HEK293 (cell line): ENCODE results near the gene C2orf78.

Source experiments
- CTCF ChIA-PET: fragments of 350-600 bp; formaldehyde crosslinking; extraction: SDS; loops from one replicate; lab custom pipeline; 2021; ENCODE audit warnings: antibody characterized with exemption; lab: Yijun Ruan, JAX
- POLR2A ChIA-PET: fragments of 300-600 bp; formaldehyde crosslinking; extraction: SDS; loops from one replicate; lab custom pipeline; 2020; ENCODE audit warnings: antibody characterized with exemption, inconsistent platforms; lab: Yijun Ruan, JAX
- H3K27ac ChIP-seq: fragments of 200-500 bp; sonication (Bioruptor generic); 2 replicates; pipeline ENCODE4 v1.5.1; 2014; ENCODE audit warnings: low read depth, low read length, control low read depth, inconsistent platforms; ENCODE audit errors: extremely low read depth
- H3K36me3 ChIP-seq, 2 experiments: fragments of 200-500 bp in 1 of 2; sonication (Bioruptor generic) in 1 of 2; 1 replicate in 1 of 2; 2 replicates in 1 of 2; pipeline ENCODE4 v1.5.1; 2014 to 2017; ENCODE audit warnings: inconsistent platforms in 2 of 2, low read length in 2 of 2; ENCODE audit not compliant: control insufficient read depth in 2 of 2, insufficient read depth in 1 of 2
- H3K4me1 ChIP-seq: fragments of 200-500 bp; sonication (Bioruptor generic); 2 replicates; pipeline ENCODE4 v1.5.1; 2014; ENCODE audit warnings: mild to moderate bottlenecking, low read length, inconsistent platforms; ENCODE audit not compliant: control insufficient read depth, insufficient read depth
- H3K4me3 ChIP-seq: 2 replicates; pipeline ENCODE4 v1.5.1; 2011; ENCODE audit warnings: low read depth, mild to moderate bottlenecking, control low read depth, low read length, moderate library complexity
- H3K9me3 ChIP-seq: fragments of 200-500 bp; sonication (Bioruptor generic); 2 replicates; pipeline ENCODE4 v1.5.1; 2014; ENCODE audit warnings: low read depth, low read length, inconsistent platforms; ENCODE audit not compliant: control insufficient read depth, insufficient read depth
- BCL11A ChIP-seq: fragments of 450-650 bp; formaldehyde crosslinking; IDR thresholded peaks from 2 replicates; pipeline ENCODE4 v1.5.1; 2016; ENCODE audit warnings: low read depth, missing biosample characterization, missing genetic modification characterization
- KLF16 ChIP-seq: fragments of 450-650 bp; formaldehyde crosslinking; IDR thresholded peaks from 2 replicates; pipeline ENCODE4 v1.5.1; 2017; ENCODE audit warnings: missing biosample characterization, missing genetic modification characterization
- KLF8 ChIP-seq: fragments of 450-650 bp; formaldehyde crosslinking; IDR thresholded peaks from 2 replicates; pipeline ENCODE4 v1.5.1; 2016; ENCODE audit warnings: missing biosample characterization, missing genetic modification characterization
- SALL2 ChIP-seq: fragments of 450-650 bp; formaldehyde crosslinking; IDR thresholded peaks from 2 replicates; pipeline ENCODE4 v1.5.0; 2017; ENCODE audit warnings: missing biosample characterization, mild to moderate bottlenecking, missing genetic modification characterization, borderline replicate concordance
- ZBTB11 ChIP-seq: fragments of 450-650 bp; formaldehyde crosslinking; conservative IDR thresholded peaks from 2 replicates; pipeline ENCODE4 v1.5.1; 2016; ENCODE audit warnings: low read depth, missing biosample characterization, missing genetic modification characterization
- ZBTB17 ChIP-seq: fragments of 450-650 bp; formaldehyde crosslinking; IDR thresholded peaks from 2 replicates; pipeline ENCODE4 v1.5.1; 2016; ENCODE audit warnings: missing biosample characterization, missing genetic modification characterization
- ZBTB8A ChIP-seq: fragments of 450-650 bp; formaldehyde crosslinking; IDR thresholded peaks from 2 replicates; pipeline ENCODE4 v1.5.1; 2016; ENCODE audit warnings: missing biosample characterization, missing genetic modification characterization
- ZNF10 ChIP-seq: fragments of 450-650 bp; formaldehyde crosslinking; IDR thresholded peaks from 2 replicates; pipeline ENCODE4 v1.5.1; 2017; ENCODE audit warnings: missing biosample characterization, missing genetic modification characterization
- ZNF112 ChIP-seq: fragments of 450-650 bp; formaldehyde crosslinking; IDR thresholded peaks from 2 replicates; pipeline ENCODE4 v1.5.0; 2017; ENCODE audit warnings: missing biosample characterization, missing genetic modification characterization
- ZNF121 ChIP-seq: fragments of 450-650 bp; formaldehyde crosslinking; IDR thresholded peaks from 2 replicates; pipeline ENCODE4 v1.5.1; 2016; ENCODE audit warnings: missing biosample characterization, missing genetic modification characterization
- ZNF132 ChIP-seq: fragments of 450-650 bp; formaldehyde crosslinking; IDR thresholded peaks from 2 replicates; pipeline ENCODE4 v1.5.1; 2017; ENCODE audit warnings: missing biosample characterization, missing genetic modification characterization, borderline replicate concordance
- ZNF155 ChIP-seq: fragments of 450-650 bp; formaldehyde crosslinking; IDR thresholded peaks from 2 replicates; pipeline ENCODE4 v1.5.1; 2016; ENCODE audit warnings: missing biosample characterization, missing genetic modification characterization
- ZNF24 ChIP-seq: fragments of 450-650 bp; formaldehyde crosslinking; IDR thresholded peaks from 2 replicates; pipeline ENCODE4 v1.5.1; 2016; ENCODE audit warnings: missing biosample characterization, missing genetic modification characterization
- ZNF266 ChIP-seq: fragments of 450-650 bp; formaldehyde crosslinking; IDR thresholded peaks from 2 replicates; pipeline ENCODE4 v1.5.1; 2016; ENCODE audit warnings: missing biosample characterization, missing genetic modification characterization, low read depth
- ZNF350 ChIP-seq: fragments of 450-650 bp; formaldehyde crosslinking; IDR thresholded peaks from 2 replicates; pipeline ENCODE4 v1.5.0; 2017; ENCODE audit warnings: missing biosample characterization, mild to moderate bottlenecking, missing genetic modification characterization
- ZNF433 ChIP-seq: fragments of 450-650 bp; formaldehyde crosslinking; IDR thresholded peaks from 2 replicates; pipeline ENCODE4 v1.5.1; 2016; ENCODE audit warnings: missing biosample characterization, missing genetic modification characterization, low read depth
- ZNF488 ChIP-seq: fragments of 450-650 bp; formaldehyde crosslinking; IDR thresholded peaks from 2 replicates; pipeline ENCODE4 v1.5.1; 2016; ENCODE audit warnings: missing biosample characterization, missing genetic modification characterization
- ZNF626 ChIP-seq: fragments of 450-650 bp; sonication (Bioruptor Pico); formaldehyde crosslinking; IDR thresholded peaks from 2 replicates; pipeline ENCODE4 v1.5.1; 2018; ENCODE audit warnings: missing biosample characterization, missing genetic modification characterization, inconsistent platforms
- ZNF658 ChIP-seq: fragments of 450-650 bp; formaldehyde crosslinking; IDR thresholded peaks from 2 replicates; pipeline ENCODE4; 2016; ENCODE audit warnings: missing biosample characterization, missing genetic modification characterization
- ZNF707 ChIP-seq: fragments of 450-650 bp; formaldehyde crosslinking; IDR thresholded peaks from 2 replicates; pipeline ENCODE4 v1.5.1; 2016; ENCODE audit warnings: missing biosample characterization, missing genetic modification characterization
- TF ChIP-seq, protein P1 (sequence below): fragments of 450-650 bp; IDR thresholded peaks from 2 replicates; pipeline ENCODE4 v1.5.1; 2018; ENCODE audit warnings: missing biosample characterization, mild to moderate bottlenecking, missing genetic modification characterization
- TF ChIP-seq, protein P2 (sequence below): fragments of 450-650 bp; formaldehyde crosslinking; IDR thresholded peaks from 2 replicates; pipeline ENCODE4 v1.5.1; 2016; ENCODE audit warnings: missing biosample characterization, missing genetic modification characterization
- TF ChIP-seq, protein P3 (sequence below): fragments of 450-650 bp; formaldehyde crosslinking; IDR thresholded peaks from 2 replicates; pipeline ENCODE4 v1.5.1; 2016; ENCODE audit warnings: missing biosample characterization, missing genetic modification characterization, low read depth
- TF ChIP-seq, protein P4 (sequence below): fragments of 450-650 bp; formaldehyde crosslinking; IDR thresholded peaks from 2 replicates; pipeline ENCODE4 v1.5.1; 2016; ENCODE audit warnings: missing biosample characterization, missing genetic modification characterization

Gene C2orf78

DNA sequence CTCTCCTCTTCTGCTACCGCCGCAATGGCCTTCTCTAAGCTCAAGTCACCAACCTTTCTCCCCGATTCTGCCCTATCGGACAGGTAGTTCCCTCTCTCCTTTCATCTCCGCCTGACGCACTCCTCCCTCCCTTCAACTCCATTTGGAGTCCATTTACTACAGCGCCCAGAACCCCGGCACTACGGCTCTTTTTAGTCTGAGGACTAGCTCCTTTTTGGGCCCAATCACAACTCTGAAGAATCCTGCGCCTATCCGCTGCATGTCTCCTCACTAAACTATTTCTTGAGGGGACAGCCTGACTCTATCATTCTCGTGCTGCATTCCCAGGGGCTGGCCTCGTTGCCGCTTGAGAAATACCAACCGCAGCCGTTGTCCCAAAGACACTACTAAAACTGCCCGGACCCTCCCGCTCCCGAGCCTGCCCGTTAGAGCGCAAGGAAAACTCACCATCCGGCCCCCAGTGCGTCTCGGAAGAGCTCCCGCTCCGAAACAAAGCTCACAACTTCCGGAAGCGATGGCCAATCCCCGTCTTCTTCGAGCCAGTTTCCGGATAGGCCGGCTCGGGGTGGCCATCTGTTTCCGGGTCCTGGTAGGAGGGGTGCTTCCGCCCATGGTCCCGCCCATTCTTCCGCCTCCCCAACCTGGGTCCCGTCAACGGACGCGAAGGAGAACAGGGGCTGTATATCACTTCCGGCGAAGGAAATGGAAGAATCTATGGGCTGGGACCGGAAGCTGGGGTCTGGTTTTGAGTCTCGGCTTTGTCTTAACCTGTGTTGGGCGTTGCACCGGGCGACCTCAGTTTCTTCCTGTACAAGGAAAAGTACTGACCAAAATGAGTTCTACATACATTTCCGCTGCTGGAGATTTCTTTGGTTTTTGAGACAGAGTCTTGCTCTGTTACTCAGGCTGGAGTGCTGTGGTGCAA lies 46.9 kb upstream of the C2orf78 start, which contains the start of gene TPRKB (continued):
- TF ChIP-seq ZNF626 (tag by site-specific recombination) (no peak), ZNF24 (tag by site-specific recombination) (peak; percentile 53; the same call in 1 of the 2 replicates), SALL2 (tag by site-specific recombination) (no peak), ZNF121 (tag by site-specific recombination) (0 out of 2 replicates have a peak, but pooled peaks have one; percentile 58), ZNF658 (tag by site-specific recombination) (no peak), ZNF488 (no peak)
- TF ChIP-seq, protein P1, sequence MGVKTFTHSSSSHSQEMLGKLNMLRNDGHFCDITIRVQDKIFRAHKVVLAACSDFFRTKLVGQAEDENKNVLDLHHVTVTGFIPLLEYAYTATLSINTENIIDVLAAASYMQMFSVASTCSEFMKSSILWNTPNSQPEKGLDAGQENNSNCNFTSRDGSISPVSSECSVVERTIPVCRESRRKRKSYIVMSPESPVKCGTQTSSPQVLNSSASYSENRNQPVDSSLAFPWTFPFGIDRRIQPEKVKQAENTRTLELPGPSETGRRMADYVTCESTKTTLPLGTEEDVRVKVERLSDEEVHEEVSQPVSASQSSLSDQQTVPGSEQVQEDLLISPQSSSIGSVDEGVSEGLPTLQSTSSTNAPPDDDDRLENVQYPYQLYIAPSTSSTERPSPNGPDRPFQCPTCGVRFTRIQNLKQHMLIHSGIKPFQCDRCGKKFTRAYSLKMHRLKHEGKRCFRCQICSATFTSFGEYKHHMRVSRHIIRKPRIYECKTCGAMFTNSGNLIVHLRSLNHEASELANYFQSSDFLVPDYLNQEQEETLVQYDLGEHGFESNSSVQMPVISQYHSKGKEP (tag by site-specific recombination), result no peak
- TF ChIP-seq, protein P2, sequence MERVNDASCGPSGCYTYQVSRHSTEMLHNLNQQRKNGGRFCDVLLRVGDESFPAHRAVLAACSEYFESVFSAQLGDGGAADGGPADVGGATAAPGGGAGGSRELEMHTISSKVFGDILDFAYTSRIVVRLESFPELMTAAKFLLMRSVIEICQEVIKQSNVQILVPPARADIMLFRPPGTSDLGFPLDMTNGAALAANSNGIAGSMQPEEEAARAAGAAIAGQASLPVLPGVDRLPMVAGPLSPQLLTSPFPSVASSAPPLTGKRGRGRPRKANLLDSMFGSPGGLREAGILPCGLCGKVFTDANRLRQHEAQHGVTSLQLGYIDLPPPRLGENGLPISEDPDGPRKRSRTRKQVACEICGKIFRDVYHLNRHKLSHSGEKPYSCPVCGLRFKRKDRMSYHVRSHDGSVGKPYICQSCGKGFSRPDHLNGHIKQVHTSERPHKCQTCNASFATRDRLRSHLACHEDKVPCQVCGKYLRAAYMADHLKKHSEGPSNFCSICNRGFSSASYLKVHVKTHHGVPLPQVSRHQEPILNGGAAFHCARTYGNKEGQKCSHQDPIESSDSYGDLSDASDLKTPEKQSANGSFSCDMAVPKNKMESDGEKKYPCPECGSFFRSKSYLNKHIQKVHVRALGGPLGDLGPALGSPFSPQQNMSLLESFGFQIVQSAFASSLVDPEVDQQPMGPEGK, result peak; percentile 87

DNA sequence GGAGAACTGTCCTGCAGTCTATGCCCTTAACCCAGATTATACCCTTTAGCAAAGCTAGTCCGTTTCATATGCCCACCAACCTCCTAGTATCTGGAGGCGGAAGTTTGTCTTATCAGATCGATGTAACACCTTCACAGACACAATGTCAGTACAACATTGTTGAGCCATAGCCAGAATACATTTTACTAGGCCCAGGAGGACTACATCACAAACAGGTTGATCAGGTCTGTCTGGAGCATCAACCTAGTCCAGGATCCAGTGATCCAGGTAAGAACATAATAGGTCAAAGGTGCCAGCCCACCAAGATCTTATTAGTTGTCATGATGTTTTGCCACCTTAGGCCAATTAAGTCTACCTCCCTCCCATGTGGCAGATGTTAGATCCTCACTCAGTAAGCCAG lies 44.9 kb upstream of the C2orf78 start:
- Histone ChIP-seq H3K4me1 (peaks cover 4% of the 10 kb centered on the region; the same call in 1 of the 2 replicates), H3K27ac (no peak overlapping the region), H3K4me3 (no peak overlapping the region), H3K36me3 (peaks cover 0 to 28% of the 10 kb centered on the region in 2 experiments), H3K9me3 (no peaks in the 10 kb centered on the region)
- ChIA-PET CTCF (no interaction called here), POLR2A (no interaction called here)
- TF ChIP-seq ZNF266 (tag by site-specific recombination) (no peak), ZNF350 (tag by site-specific recombination) (no peak), ZNF433 (no peak), ZBTB8A (tag by site-specific recombination) (no peak), ZNF10 (no peak), ZNF707 (tag by site-specific recombination) (no peak), KLF16 (tag by site-specific recombination) (no peak), ZBTB11 (tag by site-specific recombination) (no peak), BCL11A (no peak), ZNF155 (tag by site-specific recombination) (no peak), KLF8 (no peak), ZNF112 (no peak), ZNF132 (tag by site-specific recombination) (no peak), ZBTB17 (tag by site-specific recombination) (no peak)
- TF ChIP-seq, protein P3, sequence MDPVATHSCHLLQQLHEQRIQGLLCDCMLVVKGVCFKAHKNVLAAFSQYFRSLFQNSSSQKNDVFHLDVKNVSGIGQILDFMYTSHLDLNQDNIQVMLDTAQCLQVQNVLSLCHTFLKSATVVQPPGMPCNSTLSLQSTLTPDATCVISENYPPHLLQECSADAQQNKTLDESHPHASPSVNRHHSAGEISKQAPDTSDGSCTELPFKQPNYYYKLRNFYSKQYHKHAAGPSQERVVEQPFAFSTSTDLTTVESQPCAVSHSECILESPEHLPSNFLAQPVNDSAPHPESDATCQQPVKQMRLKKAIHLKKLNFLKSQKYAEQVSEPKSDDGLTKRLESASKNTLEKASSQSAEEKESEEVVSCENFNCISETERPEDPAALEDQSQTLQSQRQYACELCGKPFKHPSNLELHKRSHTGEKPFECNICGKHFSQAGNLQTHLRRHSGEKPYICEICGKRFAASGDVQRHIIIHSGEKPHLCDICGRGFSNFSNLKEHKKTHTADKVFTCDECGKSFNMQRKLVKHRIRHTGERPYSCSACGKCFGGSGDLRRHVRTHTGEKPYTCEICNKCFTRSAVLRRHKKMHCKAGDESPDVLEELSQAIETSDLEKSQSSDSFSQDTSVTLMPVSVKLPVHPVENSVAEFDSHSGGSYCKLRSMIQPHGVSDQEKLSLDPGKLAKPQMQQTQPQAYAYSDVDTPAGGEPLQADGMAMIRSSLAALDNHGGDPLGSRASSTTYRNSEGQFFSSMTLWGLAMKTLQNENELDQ, result no peak
- TF ChIP-seq, protein P4, sequence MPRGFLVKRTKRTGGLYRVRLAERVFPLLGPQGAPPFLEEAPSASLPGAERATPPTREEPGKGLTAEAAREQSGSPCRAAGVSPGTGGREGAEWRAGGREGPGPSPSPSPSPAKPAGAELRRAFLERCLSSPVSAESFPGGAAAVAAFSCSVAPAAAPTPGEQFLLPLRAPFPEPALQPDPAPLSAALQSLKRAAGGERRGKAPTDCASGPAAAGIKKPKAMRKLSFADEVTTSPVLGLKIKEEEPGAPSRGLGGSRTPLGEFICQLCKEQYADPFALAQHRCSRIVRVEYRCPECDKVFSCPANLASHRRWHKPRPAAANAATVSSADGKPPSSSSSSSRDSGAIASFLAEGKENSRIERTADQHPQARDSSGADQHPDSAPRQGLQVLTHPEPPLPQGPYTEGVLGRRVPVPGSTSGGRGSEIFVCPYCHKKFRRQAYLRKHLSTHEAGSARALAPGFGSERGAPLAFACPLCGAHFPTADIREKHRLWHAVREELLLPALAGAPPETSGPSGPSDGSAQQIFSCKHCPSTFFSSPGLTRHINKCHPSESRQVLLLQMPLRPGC (tag by site-specific recombination), result no peak
